GM12878 (cell line): ENCODE measurements around the gene HSD17B11. TPM values are rescaled to one million over a fixed set of nuclear protein-coding genes. Genes with fewer than 3 reads are reported as not detected.
"Not testable (repeated sequence)": the region's sequence is repeated elsewhere in the genome, so short reads cannot be mapped to it uniquely, and the experiment has no call there.

ENCODE experiments used
- ATAC-seq: fragments of 200-7000 bp; cut with Tn5 transposase; 3 replicates; pipeline ENCODE4 v1.9.1; 2020; ENCODE audit warnings: mild to moderate bottlenecking, moderate library complexity
- BruUV-seq: library from RNA; stranded (reverse); fragments of 400-500 nt; replicated peaks from 2 replicates; lab custom pipeline; 2021; lab: Mats Ljungman, UMichigan
- CTCF ChIA-PET: fragments of 300-600 bp; sonication (Branson Sonifier 250); formaldehyde crosslinking; extraction: SDS; loops from one replicate; lab custom pipeline; 2021; ENCODE audit warnings: inconsistent platforms; lab: Yijun Ruan, JAX
- POLR2A ChIA-PET: fragments of 350-600 bp; formaldehyde crosslinking; extraction: SDS; loops from one replicate; lab custom pipeline; 2021; ENCODE audit warnings: inconsistent platforms; lab: Charles Lee
- RAD21 ChIA-PET: fragments of 300-600 bp; sonication (Branson Sonifier 250); formaldehyde crosslinking; loops from one replicate; lab custom pipeline; 2023; ENCODE audit warnings: antibody characterized with exemption; ENCODE audit not compliant: unreplicated experiment; lab: Charles Lee
- SMC1A ChIA-PET: fragments of 300-600 bp; sonication (Branson Sonifier 250); formaldehyde crosslinking; loops from one replicate; lab custom pipeline; 2023; ENCODE audit not compliant: unreplicated experiment, uncharacterized antibody; lab: Charles Lee
- DNase-seq: peaks from one replicate; pipeline ENCODE4 v3.0.0-alpha.2; 2011; ENCODE audit warnings: low read depth, low spot score
- FAIRE-seq: peaks from 3 replicates; lab custom pipeline; 2011; peaks lifted over from hg19 to GRCh38; lab: Jason Lieb, UNC
- H2AFZ ChIP-seq: 2 replicates; pipeline ENCODE4 v1.6.0; 2011; ENCODE audit warnings: low read depth, low read length, control low read depth; ENCODE audit not compliant: control insufficient read depth
- H3K27ac ChIP-seq: 2 replicates; pipeline ENCODE4 v1.5.1; 2011; ENCODE audit warnings: control low read depth; ENCODE audit not compliant: control insufficient read depth, insufficient read depth
- H3K27me3 ChIP-seq, 2 experiments: replicated peaks in 1 of 2; 2 replicates each; pipeline versions ENCODE4 v1.6.0 to v1.6.1; 2011; ENCODE audit warnings: low read length in 1 of 2; ENCODE audit not compliant: control insufficient read depth in 2 of 2, insufficient read depth in 2 of 2
- H3K36me3 ChIP-seq, 2 experiments: 2 replicates each; pipeline ENCODE4 v1.5.1; 2011; ENCODE audit warnings: low read length in 1 of 2; ENCODE audit not compliant: control insufficient read depth in 2 of 2, insufficient read depth in 2 of 2
- H3K4me1 ChIP-seq: 2 replicates; pipeline ENCODE4 v1.6.1; 2011; ENCODE audit warnings: mild to moderate bottlenecking, low read length, moderate library complexity, mixed read lengths; ENCODE audit not compliant: control insufficient read depth, insufficient read depth
- H3K4me2 ChIP-seq: 2 replicates; pipeline ENCODE4 v1.6.0; 2011; ENCODE audit warnings: control low read depth; ENCODE audit not compliant: control insufficient read depth, insufficient read depth
- H3K4me3 ChIP-seq: fragments of 200-600 bp; sonication (generic); 2 replicates; pipeline ENCODE4 v1.5.1; 2016
- H3K79me2 ChIP-seq: 2 replicates; pipeline ENCODE4 v1.6.0; 2011; ENCODE audit warnings: low read length; ENCODE audit not compliant: control insufficient read depth, insufficient read depth
- H3K9ac ChIP-seq: 2 replicates; pipeline ENCODE4 v1.8.0; 2011; ENCODE audit warnings: low read length, control low read depth, mixed read lengths; ENCODE audit not compliant: control insufficient read depth, insufficient read depth
- H3K9me3 ChIP-seq: replicated peaks from 3 replicates; pipeline ENCODE4 v1.5.1; 2011; ENCODE audit warnings: mild to moderate bottlenecking, low read length; ENCODE audit not compliant: control insufficient read depth, insufficient read depth
- H4K20me1 ChIP-seq: 2 replicates; pipeline ENCODE4 v1.6.0; 2011; ENCODE audit not compliant: control insufficient read depth, insufficient read depth
- BCL11A ChIP-seq: IDR thresholded peaks from 2 replicates; pipeline ENCODE4 v1.6.1; 2011; ENCODE audit warnings: low read depth, low read length
- CBX5 ChIP-seq: sonication (generic); IDR thresholded peaks from 2 replicates; pipeline ENCODE4 v1.6.1; 2016; ENCODE audit warnings: low read depth, moderate library complexity, mild to moderate bottlenecking, inconsistent platforms
- EGR1 ChIP-seq, 2 experiments: IDR thresholded peaks; 1 replicate in 1 of 2; 2 replicates in 1 of 2; pipeline ENCODE4 v1.6.1; 2011 to 2012; ENCODE audit warnings: low read depth in 2 of 2, low read length in 2 of 2, borderline replicate concordance in 1 of 2, mild to moderate bottlenecking in 1 of 2, moderate library complexity in 1 of 2
- NRF1 ChIP-seq: conservative IDR thresholded peaks from 2 replicates; pipeline ENCODE4 v1.6.1; 2011; ENCODE audit warnings: mild to moderate bottlenecking, low read depth, low read length, improper control_type of control experiment
- STAT1 ChIP-seq: fragments of 450-650 bp; conservative IDR thresholded peaks from 2 replicates; pipeline ENCODE4 v1.6.1; 2014; ENCODE audit warnings: antibody characterized with exemption, mild to moderate bottlenecking
- WRNIP1 ChIP-seq: IDR thresholded peaks from 2 replicates; pipeline ENCODE4 v1.6.1; 2011; ENCODE audit warnings: low read depth, low read length, improper control_type of control experiment, borderline replicate concordance
- ZBTB40 ChIP-seq: fragments of 450-650 bp; IDR thresholded peaks from 2 replicates; pipeline ENCODE4 v1.6.1; 2016; ENCODE audit warnings: mild to moderate bottlenecking, moderate library complexity, borderline replicate concordance
- ZNF687 ChIP-seq: fragments of 450-650 bp; IDR thresholded peaks from 2 replicates; pipeline ENCODE4 v1.6.1; 2017; ENCODE audit warnings: mild to moderate bottlenecking, moderate library complexity
- WGBS: methylation state at CpG from one replicate; pipeline ENCODE4 v1.1.6; 2016; ENCODE audit warnings: low lambda C conversion rate; ENCODE audit not compliant: insufficient replicate concordance, insufficient coverage; ENCODE audit errors: missing lambda C conversion rate; 5-methylcytosine and 5-hydroxymethylcytosine counted together
- in situ Hi-C: fragments of 300-500 bp; cut with MboI; formaldehyde crosslinking; loops from 9 replicates; pipeline ENCODE4 v1.14.3; 2018; ENCODE audit warnings: mixed read lengths
- intact Hi-C: fragments of 100-400 bp; cut with micrococcal nuclease; formaldehyde crosslinking; loops from one replicate; pipeline ENCODE4 v1.14.2; 2022; ENCODE audit not compliant: unreplicated experiment
- polyA plus RNA-seq, 11 experiments: library from polyadenylated mRNA; depleted of rRNA in 4 of 11; unstranded in 6 of 11; stranded (reverse) in 5 of 11; fragments of >200 nt; fragmentation: Nextera tagmentation in 4 of 11; fragmentation: Illumina TruSeq in 1 of 11; extraction: Ambion mirVana in 4 of 11; extraction: Trizol in 1 of 11; gene quantifications; 1 replicate in 1 of 11; 2 replicates in 10 of 11; pipeline versions ENCODE4 v1.2.1 to v1.2.3, GENCODE V29; 2011 to 2016; ENCODE audit warnings: inconsistent platforms in 2 of 11, missing spikeins in 2 of 11, low read depth in 1 of 11
- total RNA-seq, 4 experiments: library from RNA; depleted of rRNA in 3 of 4; stranded (reverse); fragments of >200 nt in 3 of 4; fragmentation: Illumina TruSeq in 1 of 4; extraction: Trizol in 1 of 4; gene quantifications; 2 replicates each; pipeline versions ENCODE4 v1.2.1 to v1.2.3, GENCODE V29; 2013 to 2021
- TF ChIP-seq, protein P1 (sequence below): IDR thresholded peaks from 2 replicates; pipeline ENCODE4 v1.6.1; 2012; ENCODE audit warnings: low read depth, low read length, improper control_type of control experiment
- TF ChIP-seq, protein P2 (sequence below): fragments of 450-650 bp; IDR thresholded peaks from 2 replicates; pipeline ENCODE4 v1.6.1; 2017; ENCODE audit warnings: mild to moderate bottlenecking, low read depth, inconsistent platforms; ENCODE audit not compliant: poor library complexity, severe bottlenecking

The HSD17B11 gene
- total and polyA plus RNA-seq, 10 of the 15 experiments (the other 5 are each of a cell fraction or from before 2014, with no cell fraction given): 10.3 to 29.5 (median 17.7) TPM

GRCh38 chr4:87409420-87409939, 18.5 kb upstream of the HSD17B11 start (continued):
- TF ChIP-seq ZBTB40 (no peak), STAT1 (no peak), BCL11A (no peak), EGR1 (IDR thresholded peaks at IDR 0.05; ENCODE audit: borderline replicate concordance in 1 of 2, low read depth in 2 of 2, low read length in 2 of 2) (no peak), WRNIP1 (no peak), NRF1 (no peak), ZNF687 (no peak), CBX5 (no peak)
- TF ChIP-seq, protein P1, sequence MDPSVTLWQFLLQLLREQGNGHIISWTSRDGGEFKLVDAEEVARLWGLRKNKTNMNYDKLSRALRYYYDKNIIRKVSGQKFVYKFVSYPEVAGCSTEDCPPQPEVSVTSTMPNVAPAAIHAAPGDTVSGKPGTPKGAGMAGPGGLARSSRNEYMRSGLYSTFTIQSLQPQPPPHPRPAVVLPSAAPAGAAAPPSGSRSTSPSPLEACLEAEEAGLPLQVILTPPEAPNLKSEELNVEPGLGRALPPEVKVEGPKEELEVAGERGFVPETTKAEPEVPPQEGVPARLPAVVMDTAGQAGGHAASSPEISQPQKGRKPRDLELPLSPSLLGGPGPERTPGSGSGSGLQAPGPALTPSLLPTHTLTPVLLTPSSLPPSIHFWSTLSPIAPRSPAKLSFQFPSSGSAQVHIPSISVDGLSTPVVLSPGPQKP: no peak
- TF ChIP-seq, protein P2, sequence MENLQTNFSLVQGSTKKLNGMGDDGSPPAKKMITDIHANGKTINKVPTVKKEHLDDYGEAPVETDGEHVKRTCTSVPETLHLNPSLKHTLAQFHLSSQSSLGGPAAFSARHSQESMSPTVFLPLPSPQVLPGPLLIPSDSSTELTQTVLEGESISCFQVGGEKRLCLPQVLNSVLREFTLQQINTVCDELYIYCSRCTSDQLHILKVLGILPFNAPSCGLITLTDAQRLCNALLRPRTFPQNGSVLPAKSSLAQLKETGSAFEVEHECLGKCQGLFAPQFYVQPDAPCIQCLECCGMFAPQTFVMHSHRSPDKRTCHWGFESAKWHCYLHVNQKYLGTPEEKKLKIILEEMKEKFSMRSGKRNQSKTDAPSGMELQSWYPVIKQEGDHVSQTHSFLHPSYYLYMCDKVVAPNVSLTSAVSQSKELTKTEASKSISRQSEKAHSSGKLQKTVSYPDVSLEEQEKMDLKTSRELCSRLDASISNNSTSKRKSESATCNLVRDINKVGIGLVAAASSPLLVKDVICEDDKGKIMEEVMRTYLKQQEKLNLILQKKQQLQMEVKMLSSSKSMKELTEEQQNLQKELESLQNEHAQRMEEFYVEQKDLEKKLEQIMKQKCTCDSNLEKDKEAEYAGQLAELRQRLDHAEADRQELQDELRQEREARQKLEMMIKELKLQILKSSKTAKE: no peak

- ChIA-PET RAD21 (interaction anchor here (1.4 kb wide), 1 partner anchor 9 kb away, joined by 3 read pairs; no protein-coding TSS in a partner anchor), POLR2A (interaction anchor here (1.1 kb wide), 1 partner anchor 16 kb away, joined by 6 read pairs; the partner anchor contains the start of gene HSD17B11), SMC1A (interaction anchor here (0.7 to 1.7 kb wide), 5 partner anchors 8 to 36 kb away, joined by 3 to 4 read pairs (median 3); partner anchors contain the start of gene NUDT9), CTCF (interaction anchor here (0.8 to 1.6 kb wide), 2 partner anchors 13 to 31 kb away, joined by 3 to 7 read pairs; no protein-coding TSS in a partner anchor)
- H3K27me3 ChIP-seq, ATAC-seq, H4K20me1 ChIP-seq, DNase-seq, H3K4me2 ChIP-seq, FAIRE-seq, in situ Hi-C loops, H3K4me1 ChIP-seq, H3K79me2 ChIP-seq, H3K27ac ChIP-seq, H3K4me3 ChIP-seq, H3K9me3 ChIP-seq, H3K36me3 ChIP-seq, intact Hi-C loops, BruUV-seq, H3K9ac ChIP-seq: not testable (repeated sequence)
- 89% methylated on average over 4 of the region's 4 CpGs for WGBS
- peak overlapping the region; percentile 93 for H2AFZ ChIP-seq
Observed at GRCh38 chr4:87406902-87407301, 15.9 kb upstream of the HSD17B11 start.
